Uterus (tissue), 4 donors: ENCODE results near the gene C1QTNF1. TPM values are rescaled to one million over a fixed set of nuclear protein-coding genes. Genes with fewer than 3 reads are reported as not detected.
A peak's percentile ranks its signal among the peaks of the same experiment; 100 is the strongest.

Experiments
- DNase-seq, 2 donors: peaks; one replicate each; pipeline ENCODE4 v3.0.0-alpha.2; 2019 to 2020
- H3K27ac ChIP-seq, 2 donors: fragments of 200-600 bp; sonication (generic); 1 replicate in 1 of 2; 2 replicates in 1 of 2; pipeline ENCODE4 v1.5.1; 2016 to 2018
- H3K27me3 ChIP-seq, 2 donors: fragments of 200-600 bp; sonication (generic); one replicate each; pipeline ENCODE4 v1.5.1; 2018 to 2019; ENCODE audit warnings: control low read depth in 1 of 2
- H3K36me3 ChIP-seq, 2 donors: fragments of 200-600 bp; sonication (generic); one replicate each; pipeline ENCODE4 v1.5.1; 2019; ENCODE audit warnings: control low read depth in 1 of 2
- H3K4me1 ChIP-seq, 2 donors: fragments of 200-600 bp; sonication (generic); one replicate each; pipeline ENCODE4 v1.5.1; 2018 to 2019; ENCODE audit warnings: control low read depth in 1 of 2
- H3K4me3 ChIP-seq, 2 donors: fragments of 200-600 bp; sonication (generic); 1 replicate in 1 of 2; 2 replicates in 1 of 2; pipeline ENCODE4 v1.5.1; 2018 to 2019; ENCODE audit warnings: mild to moderate bottlenecking in 1 of 2
- H3K9me3 ChIP-seq, 2 donors: fragments of 200-600 bp; sonication (generic); one replicate each; pipeline ENCODE4 v1.5.1; 2019; ENCODE audit warnings: control low read depth in 1 of 2
- CTCF ChIP-seq, 4 experiments: fragments of 200-600 bp in 2 of 4; fragments of 450-650 bp in 2 of 4; sonication (generic) in 2 of 4; IDR thresholded peaks; one replicate each; pipeline ENCODE4 v1.5.1; 2016 to 2019; ENCODE audit warnings: antibody characterized with exemption in 4 of 4, mild to moderate bottlenecking in 2 of 4, moderate library complexity in 1 of 4
- POLR2A ChIP-seq, 2 donors: fragments of 450-650 bp; IDR thresholded peaks; one replicate each; pipeline ENCODE4 v1.6.1; 2016; ENCODE audit warnings: antibody characterized with exemption in 2 of 2, mild to moderate bottlenecking in 1 of 2, moderate library complexity in 1 of 2
- intact Hi-C: fragments of 100-400 bp; cut with DNase I; formaldehyde crosslinking; loops from one replicate; pipeline ENCODE4 v1.15.1; 2023; ENCODE audit warnings: low total_unique reads
- total RNA-seq, 4 donors: library from RNA; depleted of rRNA in 3 of 4; stranded (reverse); fragments of >200 nt in 3 of 4; gene quantifications; one replicate each; pipeline versions ENCODE4 v1.1.0 to v1.2.4, GENCODE V29; 2014 to 2023
- donor health status: DM: yes; HTN: yes; CAD: no.

Gene C1QTNF1
- total RNA-seq, 4 donors from 2014 or later: 2.9 to 80.8 (median 39.6) TPM

- Histone ChIP-seq H3K27me3 (no peaks in the 10 kb centered on the region), H3K36me3 (no peaks in the 10 kb centered on the region), H3K4me1 (no peaks in the 10 kb centered on the region), H3K4me3 (no peak overlapping the region), H3K27ac (no peak overlapping the region), H3K9me3 (no peaks in the 10 kb centered on the region)
- TF ChIP-seq CTCF (IDR thresholded peaks at IDR 0.05): no peak
- TF ChIP-seq POLR2A (IDR thresholded peaks at IDR 0.05): no peak
- intact Hi-C loops: no loop called here
- peak; percentile 9 to 11 for DNase-seq
Observed at GRCh38 chr17:78993981-78994671, 29.8 kb upstream of the C1QTNF1 start.

GRCh38 chr17:78995022-78995760 is 28.8 kb upstream of the C1QTNF1 start:
- no peak for TF ChIP-seq CTCF (IDR thresholded peaks at IDR 0.05)
- no peak for TF ChIP-seq POLR2A (IDR thresholded peaks at IDR 0.05)
- Histone ChIP-seq H3K4me3 (no peak overlapping the region), H3K9me3 (no peaks in the 10 kb centered on the region), H3K36me3 (no peaks in the 10 kb centered on the region), H3K27me3 (no peaks in the 10 kb centered on the region), H3K4me1 (no peaks in the 10 kb centered on the region), H3K27ac (no peak overlapping the region)
- peak; percentile 14 to 16 for DNase-seq
- intact Hi-C loops: no loop called here

- DNase-seq: peak in 1 of 2 donors; percentile 15
- intact Hi-C loops: no loop called here
- no peaks in the 10 kb centered on the region for H3K4me1 ChIP-seq
- TF ChIP-seq POLR2A (IDR thresholded peaks at IDR 0.05): no peak
- no peak for TF ChIP-seq CTCF (IDR thresholded peaks at IDR 0.05)
- no peak overlapping the region for H3K4me3 ChIP-seq
- H3K27ac ChIP-seq: no peak overlapping the region
- no peaks in the 10 kb centered on the region for H3K27me3 ChIP-seq
- H3K36me3 ChIP-seq: no peaks in the 10 kb centered on the region
- no peaks in the 10 kb centered on the region for H3K9me3 ChIP-seq
Observed at GRCh38 chr17:78995761-78996451, 28.1 kb upstream of the C1QTNF1 start.

- TF ChIP-seq CTCF (IDR thresholded peaks at IDR 0.05) (no peak), POLR2A (IDR thresholded peaks at IDR 0.05) (no peak)
- peak in 1 of 2 donors; percentile 12 for DNase-seq
- intact Hi-C loops: no loop called here
- no peaks in the 10 kb centered on the region for H3K27me3 ChIP-seq
- H3K27ac ChIP-seq: no peak overlapping the region
- no peak overlapping the region for H3K4me3 ChIP-seq
- H3K4me1 ChIP-seq: no peaks in the 10 kb centered on the region
- no peaks in the 10 kb centered on the region for H3K9me3 ChIP-seq
- H3K36me3 ChIP-seq: no peaks in the 10 kb centered on the region
Observed at GRCh38 chr17:78996781-78997201, 27.2 kb upstream of the C1QTNF1 start.
